Gastroesophageal sphincter (tissue), 3 donors: ENCODE measurements around the gene CFD.

Experiments used
- POLR2A ChIP-seq, 2 donors: fragments of 450-650 bp; IDR thresholded peaks; one replicate each; pipeline ENCODE4 v1.6.1; 2017; ENCODE audit warnings: antibody characterized with exemption in 2 of 2, mild to moderate bottlenecking in 2 of 2, moderate library complexity in 1 of 2
- TF ChIP-seq, protein P1 (sequence below), 4 experiments: fragments of 200-600 bp in 2 of 4; fragments of 450-650 bp in 2 of 4; sonication (generic) in 1 of 4; IDR thresholded peaks; one replicate each; pipeline ENCODE4 v1.5.1; 2017 to 2019; ENCODE audit warnings: antibody characterized with exemption in 4 of 4, mild to moderate bottlenecking in 2 of 4, moderate library complexity in 2 of 4

DNA sequence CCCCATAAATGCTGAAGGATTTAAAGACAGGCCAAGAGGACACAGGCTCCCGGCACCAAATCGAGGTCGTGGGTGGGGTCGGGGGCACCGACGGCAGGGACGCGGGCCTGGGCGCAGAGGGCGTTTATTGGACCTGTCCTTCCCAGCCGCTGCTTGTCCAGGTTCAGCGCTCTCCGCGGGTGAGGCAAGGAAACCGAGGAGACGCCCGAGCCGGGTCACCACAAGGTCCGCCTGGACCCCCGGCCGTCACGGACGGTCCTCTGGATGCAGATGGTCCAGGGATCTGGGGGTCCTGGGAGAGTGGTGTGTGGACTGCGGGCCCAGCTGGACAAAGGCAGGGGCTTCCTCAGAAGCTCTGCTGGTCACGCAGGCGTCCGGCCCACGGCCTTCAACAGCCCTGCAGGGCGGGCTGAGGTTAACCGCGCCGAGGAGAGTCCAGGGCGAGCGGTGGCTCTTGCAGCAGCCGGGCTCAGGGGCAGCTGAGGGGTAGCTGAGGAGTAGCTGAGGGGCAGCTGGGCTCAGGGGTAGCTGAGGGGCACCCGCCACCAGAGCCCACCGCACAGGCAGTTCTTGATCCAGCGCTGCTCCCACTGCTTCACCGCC lies 8.5 kb downstream of the CFD start:
- TF ChIP-seq POLR2A (IDR thresholded peaks at IDR 0.05) = peak in 1 of 2 donors; percentile 3
- TF ChIP-seq, protein P1, sequence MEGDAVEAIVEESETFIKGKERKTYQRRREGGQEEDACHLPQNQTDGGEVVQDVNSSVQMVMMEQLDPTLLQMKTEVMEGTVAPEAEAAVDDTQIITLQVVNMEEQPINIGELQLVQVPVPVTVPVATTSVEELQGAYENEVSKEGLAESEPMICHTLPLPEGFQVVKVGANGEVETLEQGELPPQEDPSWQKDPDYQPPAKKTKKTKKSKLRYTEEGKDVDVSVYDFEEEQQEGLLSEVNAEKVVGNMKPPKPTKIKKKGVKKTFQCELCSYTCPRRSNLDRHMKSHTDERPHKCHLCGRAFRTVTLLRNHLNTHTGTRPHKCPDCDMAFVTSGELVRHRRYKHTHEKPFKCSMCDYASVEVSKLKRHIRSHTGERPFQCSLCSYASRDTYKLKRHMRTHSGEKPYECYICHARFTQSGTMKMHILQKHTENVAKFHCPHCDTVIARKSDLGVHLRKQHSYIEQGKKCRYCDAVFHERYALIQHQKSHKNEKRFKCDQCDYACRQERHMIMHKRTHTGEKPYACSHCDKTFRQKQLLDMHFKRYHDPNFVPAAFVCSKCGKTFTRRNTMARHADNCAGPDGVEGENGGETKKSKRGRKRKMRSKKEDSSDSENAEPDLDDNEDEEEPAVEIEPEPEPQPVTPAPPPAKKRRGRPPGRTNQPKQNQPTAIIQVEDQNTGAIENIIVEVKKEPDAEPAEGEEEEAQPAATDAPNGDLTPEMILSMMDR (IDR thresholded peaks at IDR 0.05) = no peak
